GM23248 (cell line): ENCODE data around the gene KCTD4. TPM values are rescaled to one million over a fixed set of nuclear protein-coding genes. Genes with fewer than 3 reads are reported as not detected.
"Not testable (repeated sequence)": the region's sequence is repeated elsewhere in the genome, so short reads cannot be mapped to it uniquely, and the experiment has no call there.

Source experiments
- DNase-seq: peaks from one replicate; pipeline ENCODE4 v3.0.0-alpha.2; 2015
- H2AFZ ChIP-seq: fragments of 200-600 bp; sonication (generic); 2 replicates; pipeline ENCODE4 v1.6.1; 2016; ENCODE audit warnings: antibody characterized with exemption
- H3F3A ChIP-seq: fragments of 200-600 bp; sonication (generic); 2 replicates; pipeline ENCODE4 v1.6.1; 2016; ENCODE audit warnings: mild to moderate bottlenecking, antibody characterized with exemption, mixed run types; ENCODE audit not compliant: insufficient read depth
- H3K27ac ChIP-seq: fragments of 200-600 bp; sonication (generic); 2 replicates; pipeline ENCODE4 v1.5.1; 2016; ENCODE audit warnings: mild to moderate bottlenecking
- H3K27me3 ChIP-seq: fragments of 200-600 bp; sonication (generic); replicated peaks from 2 replicates; pipeline ENCODE4 v1.6.1; 2016; ENCODE audit warnings: mild to moderate bottlenecking; ENCODE audit not compliant: insufficient read depth
- H3K36me3 ChIP-seq: fragments of 200-600 bp; sonication (generic); 2 replicates; pipeline ENCODE4 v1.6.1; 2016; ENCODE audit warnings: low read depth, mild to moderate bottlenecking
- H3K4me1 ChIP-seq: fragments of 200-600 bp; sonication (generic); 2 replicates; pipeline ENCODE4 v1.6.1; 2016; ENCODE audit warnings: mild to moderate bottlenecking; ENCODE audit not compliant: insufficient read depth
- H3K4me2 ChIP-seq: fragments of 200-600 bp; sonication (generic); one replicate; pipeline ENCODE4 v1.6.1; 2016; ENCODE audit warnings: mild to moderate bottlenecking; ENCODE audit not compliant: unreplicated experiment
- H3K4me3 ChIP-seq: fragments of 200-600 bp; sonication (generic); 2 replicates; pipeline ENCODE4 v1.5.1; 2016; ENCODE audit warnings: mild to moderate bottlenecking
- H3K79me2 ChIP-seq: fragments of 200-600 bp; sonication (generic); 2 replicates; pipeline ENCODE4 v1.6.1; 2016; ENCODE audit warnings: mild to moderate bottlenecking; ENCODE audit not compliant: insufficient read depth
- H3K9ac ChIP-seq: fragments of 200-600 bp; sonication (generic); 2 replicates; pipeline ENCODE4 v1.6.1; 2016; ENCODE audit warnings: mild to moderate bottlenecking
- H3K9me2 ChIP-seq: fragments of 200-600 bp; sonication (generic); 2 replicates; pipeline ENCODE4 v1.6.1; 2016; ENCODE audit warnings: mixed run types, mild to moderate bottlenecking, moderate library complexity; ENCODE audit not compliant: insufficient read depth
- H3K9me3 ChIP-seq: fragments of 200-600 bp; sonication (generic); one replicate; pipeline ENCODE4 v1.6.1; 2017; ENCODE audit warnings: low read depth
- H4K20me1 ChIP-seq: fragments of 200-600 bp; sonication (generic); 2 replicates; pipeline ENCODE4 v1.6.0; 2016; ENCODE audit not compliant: insufficient read depth
- EZH2 ChIP-seq: fragments of 200-600 bp; sonication (generic); IDR thresholded peaks from 2 replicates; pipeline ENCODE4 v1.6.1; 2018; ENCODE audit warnings: antibody characterized with exemption, mild to moderate bottlenecking; ENCODE audit not compliant: insufficient read depth, poor library complexity, severe bottlenecking
- EZH2phosphoT487 ChIP-seq: fragments of 200-600 bp; sonication (generic); IDR thresholded peaks from 2 replicates; pipeline ENCODE4 v1.6.1; 2018; ENCODE audit warnings: antibody characterized with exemption, moderate library complexity, mild to moderate bottlenecking, low read depth; ENCODE audit not compliant: insufficient read depth
- WGBS, 2 experiments: methylation state at CpG; one replicate each; pipeline ENCODE4 v1.1.6; 2015 to 2017; ENCODE audit warnings: low lambda C conversion rate in 2 of 2, low coverage in 1 of 2; ENCODE audit errors: missing lambda C conversion rate in 2 of 2; 5-methylcytosine and 5-hydroxymethylcytosine counted together
- in situ Hi-C: fragments of 300-500 bp; cut with MboI; formaldehyde crosslinking; loops from 2 replicates; pipeline ENCODE4 v1.15.0; 2020
- polyA plus RNA-seq: library from polyadenylated mRNA; unstranded; fragments of >200 nt; fragmentation: Nextera tagmentation; extraction: Ambion mirVana; gene quantifications from 2 replicates; pipeline ENCODE4 v1.2.1, GENCODE V29; 2016
- total RNA-seq: library from RNA; depleted of rRNA; stranded (reverse); fragments of >200 nt; shearing (Covaris generic); gene quantifications from 2 replicates; pipeline ENCODE4 v1.2.3, GENCODE V29; 2014

The KCTD4 gene
- total and polyA plus RNA-seq, 2 experiments from 2014 or later = 0.65 to 2.1 TPM

DNA sequence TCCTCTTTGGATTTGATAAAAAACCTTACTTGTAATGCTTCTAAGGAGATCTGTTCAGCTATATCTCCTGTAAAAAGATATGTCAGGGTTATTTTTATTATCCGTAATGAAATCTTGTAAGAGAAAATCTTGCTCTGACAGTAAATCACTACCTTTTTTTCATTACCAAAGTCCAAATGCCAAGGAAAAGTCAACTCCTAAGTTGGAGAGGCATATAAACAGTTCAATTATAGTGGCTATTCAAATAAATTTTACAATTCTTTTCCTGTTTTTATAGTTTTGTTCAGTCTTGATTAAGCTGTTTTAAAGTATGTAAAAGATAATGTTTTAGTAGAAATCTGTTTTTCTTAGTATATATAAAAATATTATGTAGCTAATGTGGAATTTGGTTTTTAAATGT is 9.0 kb downstream of the KCTD4 start:
- H3K4me2 ChIP-seq = peak overlapping the region; percentile 31
- in situ Hi-C loops = no loop called here
- no peaks in the 10 kb centered on the region for H3K9me2 ChIP-seq
- H3K4me1 ChIP-seq = peaks cover 53% of the 10 kb centered on the region
- H3K4me3 ChIP-seq = no peak overlapping the region
- no peaks in the 10 kb centered on the region for H3K27me3 ChIP-seq
- no peak overlapping the region for H3K9ac ChIP-seq
- no peak overlapping the region for H2AFZ ChIP-seq
- no peak for DNase-seq
- H3K79me2 ChIP-seq = no peaks in the 10 kb centered on the region
- no peaks in the 10 kb centered on the region for H4K20me1 ChIP-seq
- no peaks in the 10 kb centered on the region for H3K9me3 ChIP-seq
- TF ChIP-seq EZH2phosphoT487 (no peak), EZH2 (no peak)
- H3K27ac ChIP-seq = no peak overlapping the region
- no peaks in the 10 kb centered on the region for H3K36me3 ChIP-seq
- H3F3A ChIP-seq = peaks cover 36% of the 10 kb centered on the region
- WGBS, 2 experiments = 98 to 100% methylated on average over 1 of the region's 1 CpG

DNA sequence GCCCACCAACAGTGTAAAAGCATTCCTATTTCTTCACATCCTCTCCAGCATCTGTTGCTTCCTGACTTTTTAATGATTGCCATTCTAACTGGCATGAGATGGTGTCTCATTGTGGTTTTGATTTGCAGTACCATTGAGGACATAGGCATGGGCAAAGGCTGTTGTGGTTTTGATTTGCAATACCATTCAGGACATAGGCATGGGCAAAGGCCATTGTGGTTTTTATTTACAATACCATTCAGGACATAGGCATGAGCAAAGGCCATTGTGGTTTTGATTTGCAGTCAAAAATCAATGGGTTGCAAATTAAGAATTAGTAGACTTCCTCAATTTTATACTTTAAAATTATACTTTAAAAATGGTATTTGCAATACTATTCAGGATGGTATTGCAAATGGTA is 11.3 kb downstream of the KCTD4 start:
- H3K4me3 ChIP-seq, H2AFZ ChIP-seq, H3K9ac ChIP-seq, H3K4me2 ChIP-seq, in situ Hi-C loops, H4K20me1 ChIP-seq, H3K79me2 ChIP-seq, H3K9me2 ChIP-seq, H3K27me3 ChIP-seq, H3K36me3 ChIP-seq, H3K9me3 ChIP-seq: not testable (repeated sequence)
- TF ChIP-seq EZH2phosphoT487 = peak; percentile 92; the same call in 1 of the 2 replicates
- peak overlapping the region; percentile 43 for H3K27ac ChIP-seq
- peak; percentile 85 for DNase-seq
- peaks cover 25% of the 10 kb centered on the region for H3F3A ChIP-seq
- H3K4me1 ChIP-seq = peaks cover 30% of the 10 kb centered on the region

DNA sequence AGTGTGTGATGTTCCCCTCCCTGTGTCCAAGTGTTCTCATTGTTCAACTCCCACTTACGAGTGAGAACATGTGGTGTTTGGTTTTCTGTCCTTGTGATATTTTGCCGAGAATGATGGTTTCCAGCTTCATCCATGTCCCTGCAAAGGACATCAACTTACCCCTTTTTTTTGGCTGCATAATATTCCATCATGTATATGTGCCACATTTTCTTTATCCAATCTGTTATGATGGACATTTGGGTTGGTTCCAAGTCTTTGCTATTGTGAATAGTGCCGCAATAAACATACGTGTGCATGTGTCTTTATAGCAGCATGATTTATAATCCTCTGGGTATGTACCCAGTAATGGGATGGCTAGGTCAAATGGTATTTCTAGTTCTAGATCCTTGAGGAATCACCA is 11.8 kb downstream of the KCTD4 start:
- H3K27ac ChIP-seq = peak overlapping the region; percentile 43

DNA sequence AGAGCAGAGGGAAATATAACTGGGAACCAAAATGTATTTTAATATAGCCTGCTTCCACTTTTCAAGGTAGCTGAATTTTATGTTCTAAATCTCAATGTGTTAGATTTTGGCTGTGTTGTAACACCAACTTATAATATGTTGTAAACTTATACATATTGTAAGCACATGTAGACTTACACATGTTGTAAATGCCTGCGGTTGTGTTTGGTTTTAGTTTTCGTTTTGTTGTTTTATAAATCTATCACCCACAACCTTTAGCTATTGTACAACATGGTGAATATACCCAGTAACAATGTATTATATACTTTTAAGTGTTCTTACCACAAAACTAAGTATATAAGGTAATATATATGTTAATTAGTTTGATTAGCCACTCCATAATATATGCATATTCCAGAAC is 15.6 kb downstream of the KCTD4 start:
- H3K9me2 ChIP-seq = no peaks in the 10 kb centered on the region
- H3K27me3 ChIP-seq = no peaks in the 10 kb centered on the region
- peaks cover 21% of the 10 kb centered on the region for H3F3A ChIP-seq
- H3K27ac ChIP-seq = no peak overlapping the region
- peaks cover 21% of the 10 kb centered on the region for H3K4me1 ChIP-seq
- no peak overlapping the region for H3K4me3 ChIP-seq
- no peaks in the 10 kb centered on the region for H3K9me3 ChIP-seq
- 56 to 60% methylated on average over 2 of the region's 2 CpGs for WGBS, 2 experiments
- TF ChIP-seq EZH2phosphoT487 (no peak), EZH2 (no peak)
- no peak overlapping the region for H3K9ac ChIP-seq
- H4K20me1 ChIP-seq = no peaks in the 10 kb centered on the region
- H2AFZ ChIP-seq = no peak overlapping the region
- H3K79me2 ChIP-seq = peaks cover 9% of the 10 kb centered on the region; the same call in 1 of the 2 replicates
- in situ Hi-C loops = no loop called here
- no peaks in the 10 kb centered on the region for H3K36me3 ChIP-seq
- H3K4me2 ChIP-seq = no peak overlapping the region
- no peak for DNase-seq

More for the DNA sequence above, 11.8 kb downstream of the KCTD4 start:
- H3F3A ChIP-seq = peaks cover 25% of the 10 kb centered on the region
- DNase-seq, H3K4me3 ChIP-seq, H3K79me2 ChIP-seq, H3K9me3 ChIP-seq, H3K4me2 ChIP-seq, H3K36me3 ChIP-seq, H2AFZ ChIP-seq, H3K9ac ChIP-seq, H4K20me1 ChIP-seq, in situ Hi-C loops, H3K27me3 ChIP-seq, H3K9me2 ChIP-seq: not testable (repeated sequence)
- peaks cover 30% of the 10 kb centered on the region for H3K4me1 ChIP-seq
- 80 to 85% methylated on average over 4 of the region's 4 CpGs for WGBS, 2 experiments

DNA sequence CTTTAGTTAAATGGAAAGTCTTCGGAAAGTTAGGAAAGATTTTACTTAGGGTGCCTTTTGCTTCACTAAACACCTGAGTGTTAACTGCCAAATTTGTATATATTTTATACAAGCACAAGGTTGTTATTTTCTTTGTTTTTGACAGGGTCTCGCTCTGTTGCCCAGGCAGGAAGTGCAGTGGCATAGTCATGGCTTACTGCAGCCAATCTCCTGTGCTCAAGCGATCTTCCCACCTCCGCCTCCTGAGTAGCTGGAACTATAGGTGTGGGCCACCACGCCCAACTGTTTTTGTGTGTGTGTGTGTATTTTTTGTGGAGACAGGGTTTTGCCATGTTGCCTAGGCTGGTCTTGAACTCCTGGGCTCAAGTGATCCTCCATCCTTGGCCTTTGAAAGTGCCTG is 16.2 kb downstream of the KCTD4 start:
- no peak overlapping the region for H3K27ac ChIP-seq
- H3F3A ChIP-seq = peaks cover 15% of the 10 kb centered on the region
- no peaks in the 10 kb centered on the region for H3K36me3 ChIP-seq
- DNase-seq = no peak
- no peak overlapping the region for H3K9ac ChIP-seq
- TF ChIP-seq EZH2 (no peak), EZH2phosphoT487 (no peak)
- in situ Hi-C loops = no loop called here
- WGBS, 2 experiments = 99% methylated on average over 5 of the region's 5 CpGs
- no peaks in the 10 kb centered on the region for H3K9me3 ChIP-seq
- no peak overlapping the region for H2AFZ ChIP-seq
- H3K4me2 ChIP-seq = no peak overlapping the region
- no peaks in the 10 kb centered on the region for H4K20me1 ChIP-seq
- peaks cover 15% of the 10 kb centered on the region; the same call in 1 of the 2 replicates for H3K79me2 ChIP-seq
- no peaks in the 10 kb centered on the region for H3K9me2 ChIP-seq
- no peak overlapping the region for H3K4me3 ChIP-seq
- H3K4me1 ChIP-seq = peaks cover 15% of the 10 kb centered on the region; the same call in 1 of the 2 replicates
- H3K27me3 ChIP-seq = no peaks in the 10 kb centered on the region
